Astrocyte (in vitro differentiated cells and primary cell): Measurements from ENCODE around the gene NINJ1.

Experiments used
- EZH2 ChIP-seq: IDR thresholded peaks from 2 replicates; pipeline ENCODE4 v1.6.1; 2012; ENCODE audit warnings: mild to moderate bottlenecking, low read length, inconsistent platforms; ENCODE audit not compliant: insufficient read depth
- TF ChIP-seq, protein P1 (sequence below): IDR thresholded peaks from 2 replicates; pipeline ENCODE4 v1.5.1; 2011; ENCODE audit warnings: low read depth, mild to moderate bottlenecking, inconsistent platforms, low read length, moderate library complexity; ENCODE audit not compliant: insufficient read depth

- TF ChIP-seq EZH2 = no peak
- TF ChIP-seq, protein P1, sequence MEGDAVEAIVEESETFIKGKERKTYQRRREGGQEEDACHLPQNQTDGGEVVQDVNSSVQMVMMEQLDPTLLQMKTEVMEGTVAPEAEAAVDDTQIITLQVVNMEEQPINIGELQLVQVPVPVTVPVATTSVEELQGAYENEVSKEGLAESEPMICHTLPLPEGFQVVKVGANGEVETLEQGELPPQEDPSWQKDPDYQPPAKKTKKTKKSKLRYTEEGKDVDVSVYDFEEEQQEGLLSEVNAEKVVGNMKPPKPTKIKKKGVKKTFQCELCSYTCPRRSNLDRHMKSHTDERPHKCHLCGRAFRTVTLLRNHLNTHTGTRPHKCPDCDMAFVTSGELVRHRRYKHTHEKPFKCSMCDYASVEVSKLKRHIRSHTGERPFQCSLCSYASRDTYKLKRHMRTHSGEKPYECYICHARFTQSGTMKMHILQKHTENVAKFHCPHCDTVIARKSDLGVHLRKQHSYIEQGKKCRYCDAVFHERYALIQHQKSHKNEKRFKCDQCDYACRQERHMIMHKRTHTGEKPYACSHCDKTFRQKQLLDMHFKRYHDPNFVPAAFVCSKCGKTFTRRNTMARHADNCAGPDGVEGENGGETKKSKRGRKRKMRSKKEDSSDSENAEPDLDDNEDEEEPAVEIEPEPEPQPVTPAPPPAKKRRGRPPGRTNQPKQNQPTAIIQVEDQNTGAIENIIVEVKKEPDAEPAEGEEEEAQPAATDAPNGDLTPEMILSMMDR = no peak
Measured at GRCh38 chr9:93090091-93090655, 43.9 kb downstream of the NINJ1 start.
